NOMO-1 (cell line): ENCODE data around the gene RIPK3.
A peak's percentile ranks its signal among the peaks of the same experiment; 100 is the strongest.

Experiments
- DNase-seq, 2 experiments: peaks; one replicate each; lab custom pipeline; 2025; ENCODE audit not compliant: unreplicated experiment in 2 of 2; lab: John Stamatoyannopoulos, UW

The RIPK3 gene

GRCh38 chr14:24325041-24325530 lies 14.7 kb downstream of the RIPK3 start:
- no peak for DNase-seq

- DNase-seq: no peak
These were observed 15.8 kb downstream of the RIPK3 start for GRCh38 chr14:24324024-24324423.

- DNase-seq: no peak
These were observed 16.4 kb downstream of the RIPK3 start for GRCh38 chr14:24323341-24323740.

- no peak for DNase-seq
These were observed 17.1 kb downstream of the RIPK3 start for GRCh38 chr14:24322672-24323071.

- DNase-seq: no peak
These were observed 18.4 kb downstream of the RIPK3 start for GRCh38 chr14:24321212-24321975.

- DNase-seq: no peak
These were observed 22.5 kb downstream of the RIPK3 start for GRCh38 chr14:24317141-24317928.

- DNase-seq: no peak
These were observed 23.2 kb downstream of the RIPK3 start for GRCh38 chr14:24316597-24316950.

- no peak for DNase-seq
These were observed 23.8 kb downstream of the RIPK3 start for GRCh38 chr14:24315807-24316596.

GRCh38 chr14:24315243-24315806 lies 24.5 kb downstream of the RIPK3 start:
- no peak for DNase-seq

GRCh38 chr14:24314377-24315193 lies 25.2 kb downstream of the RIPK3 start:
- no peak for DNase-seq

- DNase-seq: peak; percentile 30 to 72
These were observed 25.9 kb downstream of the RIPK3 start for GRCh38 chr14:24313913-24314312.

- peak; percentile 83 to 89 for DNase-seq
These were observed 26.9 kb downstream of the RIPK3 start for GRCh38 chr14:24312736-24313507.

GRCh38 chr14:24311837-24312615 lies 27.8 kb downstream of the RIPK3 start:
- DNase-seq: peak; percentile 14 to 75

GRCh38 chr14:24310646-24311604 lies 28.9 kb downstream of the RIPK3 start, which contains the start of gene LTB4R:
TSS of gene LTB4R (plus strand) at chr14:24311502. CDS start at chr14:24315652, 4,150 bp downstream.
- DNase-seq: peak; percentile 68 to 82

- no peak for DNase-seq
These were observed 29.5 kb downstream of the RIPK3 start for GRCh38 chr14:24310265-24310645.

- DNase-seq: no peak
These were observed 30.1 kb downstream of the RIPK3 start, which contains the start of gene LTB4R2 for GRCh38 chr14:24309538-24310264. TSS of gene LTB4R2 (plus strand) at chr14:24310140. CDS start at chr14:24310665, 525 bp downstream.
